HG02759 (cell line): ENCODE measurements around the gene ATOH7.

Experiments
- ATAC-seq: cut with Tn5 transposase; IDR thresholded peaks from one replicate; pipeline ENCODE4 v1.9.1; 2021; ENCODE audit warnings: mild to moderate bottlenecking, moderate library complexity; ENCODE audit not compliant: unreplicated experiment

ATOH7 gene

GRCh38 chr10:68184546-68184945 lies 47.4 kb downstream of the ATOH7 start:
- ATAC-seq, result no peak
